K562 (cell line): ENCODE results near the gene LAIR2. TPM values are rescaled to one million over a fixed set of nuclear protein-coding genes. Genes with fewer than 3 reads are reported as not detected.

Source experiments
- ATAC-seq: fragments of 200-7000 bp; cut with Tn5 transposase; 3 replicates; pipeline ENCODE4 v1.9.1; 2020; ENCODE audit warnings: moderate library complexity
- BruUV-seq: library from RNA; stranded (reverse); fragments of 400-500 nt; replicated peaks from 2 replicates; lab custom pipeline; 2021; lab: Mats Ljungman, UMichigan
- CTCF ChIA-PET: fragments of 300-600 bp; formaldehyde crosslinking; extraction: SDS; loops from one replicate; lab custom pipeline; 2021; ENCODE audit warnings: low intra/inter-chr PET ratio; lab: Yijun Ruan, JAX
- POLR2A ChIA-PET: fragments of 300-600, 350-650 bp; sonication (Branson Sonifier 250); formaldehyde crosslinking; extraction: SDS; loops from one replicate; lab custom pipeline; 2021; ENCODE audit warnings: antibody characterized with exemption, inconsistent platforms; lab: Yijun Ruan, JAX
- DNase-seq, 4 experiments: peaks; one replicate each; pipeline versions ENCODE4 v3.0.0 to v3.0.0-alpha.2; 2011 to 2018; ENCODE audit warnings: low spot score in 3 of 4, mixed read lengths in 3 of 4; ENCODE audit errors: extremely low read depth in 1 of 4
- FAIRE-seq: peaks from 2 replicates; lab custom pipeline; 2011; peaks lifted over from hg19 to GRCh38; lab: Jason Lieb, UNC
- H2AFZ ChIP-seq: 2 replicates; pipeline ENCODE4 v1.6.0; 2011; ENCODE audit warnings: low read depth, low read length, control low read depth, inconsistent platforms
- H3K27ac ChIP-seq: fragments of 200-600 bp; 3 replicates; pipeline ENCODE4 v1.8.0; 2011; ENCODE audit warnings: low read depth, mild to moderate bottlenecking, control low read depth, inconsistent platforms, low read length, moderate library complexity, mixed read lengths; ENCODE audit errors: extremely low read depth
- H3K27me3 ChIP-seq, 2 experiments: fragments of 300-600 bp in 1 of 2; 2 replicates in 1 of 2; 3 replicates in 1 of 2; pipeline versions ENCODE4 v1.6.0 to v1.8.0; 2011; ENCODE audit warnings: inconsistent platforms in 2 of 2, low read length in 2 of 2, mild to moderate bottlenecking in 1 of 2, mixed read lengths in 1 of 2, moderate library complexity in 1 of 2; ENCODE audit not compliant: control insufficient read depth in 2 of 2, insufficient read depth in 2 of 2
- H3K36me3 ChIP-seq: fragments of 300-600 bp; 3 replicates; pipeline ENCODE4 v1.8.0; 2011; ENCODE audit warnings: mild to moderate bottlenecking, low read length, inconsistent platforms; ENCODE audit not compliant: control insufficient read depth, insufficient read depth
- H3K4me1 ChIP-seq, 2 experiments: fragments of 200-600 bp in 1 of 2; replicated peaks in 1 of 2; 2 replicates in 1 of 2; 3 replicates in 1 of 2; pipeline versions ENCODE4 v1.5.1 to v1.8.0; 2011; ENCODE audit warnings: inconsistent platforms in 2 of 2, low read length in 2 of 2, mild to moderate bottlenecking in 1 of 2, mixed read lengths in 1 of 2, moderate library complexity in 1 of 2; ENCODE audit not compliant: control insufficient read depth in 2 of 2, insufficient read depth in 2 of 2
- H3K4me2 ChIP-seq: 2 replicates; pipeline ENCODE4 v1.6.1; 2011; ENCODE audit warnings: low read length, control low read depth, inconsistent platforms, mixed read lengths; ENCODE audit not compliant: insufficient read depth
- H3K4me3 ChIP-seq: fragments of 200-600 bp; sonication (generic), shearing (Covaris generic); 2 replicates; pipeline ENCODE4 v1.5.1; 2016; ENCODE audit warnings: control low read depth, inconsistent platforms
- H3K79me2 ChIP-seq: fragments of 200-600 bp; 3 replicates; pipeline ENCODE4 v1.8.0; 2011; ENCODE audit warnings: low read length, inconsistent platforms; ENCODE audit not compliant: control insufficient read depth, insufficient read depth
- H3K9ac ChIP-seq, 2 experiments: 2 replicates each; pipeline versions ENCODE4 v1.6.0 to v1.6.1; 2011; ENCODE audit warnings: low read depth in 2 of 2, low read length in 2 of 2, control low read depth in 1 of 2, inconsistent platforms in 1 of 2, mild to moderate bottlenecking in 1 of 2, mixed read lengths in 1 of 2; ENCODE audit not compliant: insufficient read depth in 1 of 2
- H3K9me1 ChIP-seq: one replicate; pipeline ENCODE4 v1.6.0; 2011; ENCODE audit warnings: inconsistent platforms, mild to moderate bottlenecking, low read length, moderate library complexity; ENCODE audit not compliant: control insufficient read depth, insufficient read depth
- H3K9me3 ChIP-seq: replicated peaks from 2 replicates; pipeline ENCODE4 v1.5.1; 2011; ENCODE audit warnings: low read depth, low read length, inconsistent platforms; ENCODE audit not compliant: control insufficient read depth, insufficient read depth
- H4K20me1 ChIP-seq: replicated peaks from 2 replicates; pipeline ENCODE4 v1.6.1; 2011; ENCODE audit warnings: low read length, inconsistent platforms, mixed read lengths; ENCODE audit not compliant: control insufficient read depth, insufficient read depth
- COPS2 ChIP-seq: fragments of 450-650 bp; conservative IDR thresholded peaks from 2 replicates; pipeline ENCODE4 v1.6.1; 2016; ENCODE audit warnings: mild to moderate bottlenecking, moderate library complexity
- CREB5 ChIP-seq: fragments of 250-450 bp; sonication (Bioruptor Pico); IDR thresholded peaks from 2 replicates; pipeline ENCODE4 v1.5.0; 2020; ENCODE audit warnings: mild to moderate bottlenecking
- DLX4 ChIP-seq: fragments of 250-450 bp; sonication (Bioruptor Pico); IDR thresholded peaks from 2 replicates; pipeline ENCODE4 v1.6.1; 2021; ENCODE audit warnings: mild to moderate bottlenecking
- HMGN3 ChIP-seq: IDR thresholded peaks from 2 replicates; pipeline ENCODE4 v1.6.1; 2011; ENCODE audit warnings: borderline replicate concordance, low read depth, mild to moderate bottlenecking, mixed read lengths, low read length; ENCODE audit not compliant: insufficient read length; ENCODE audit errors: extremely low read depth
- NR0B1 ChIP-seq: fragments of 450-650 bp; IDR thresholded peaks from one replicate; pipeline ENCODE4 v1.6.1; 2018; ENCODE audit warnings: mild to moderate bottlenecking, moderate library complexity; ENCODE audit not compliant: partially characterized antibody
- TEAD4 ChIP-seq, 2 experiments: sonication (generic) in 1 of 2; formaldehyde crosslinking in 1 of 2; IDR thresholded peaks; 2 replicates each; pipeline versions ENCODE4 v1.6.1 to v1.8.0; 2012 to 2022; ENCODE audit warnings: borderline replicate concordance in 1 of 2, inconsistent platforms in 1 of 2, low read length in 1 of 2, mild to moderate bottlenecking in 1 of 2, missing genetic modification reagents in 1 of 2
- U2AF1 ChIP-seq: fragments of 200-400 bp; formaldehyde crosslinking; optimal IDR thresholded peaks from 2 replicates; pipeline ENCODE3; 2017; ENCODE audit warnings: mild to moderate bottlenecking, low read depth, low read length, moderate library complexity
- ZMIZ1 ChIP-seq, 2 experiments: fragments of 150-350 bp in 1 of 2; IDR thresholded peaks; 2 replicates each; pipeline ENCODE4 v1.6.1; 2012 to 2016; ENCODE audit warnings: low read depth in 2 of 2, low read length in 2 of 2, mild to moderate bottlenecking in 1 of 2, moderate library complexity in 1 of 2
- ZNF232 ChIP-seq: sonication (generic); formaldehyde crosslinking; IDR thresholded peaks from 2 replicates; pipeline ENCODE4 v1.8.0; 2022; ENCODE audit warnings: mild to moderate bottlenecking, missing genetic modification reagents
- WGBS: fragments of 100-300 bp; shearing (Covaris generic); methylation state at CpG from one replicate; pipeline ENCODE4 v1.1.6; 2016; ENCODE audit warnings: low coverage, mixed read lengths; ENCODE audit not compliant: insufficient coverage; ENCODE audit errors: missing lambda C conversion rate; 5-methylcytosine and 5-hydroxymethylcytosine counted together
- in situ Hi-C: fragments of 300-500 bp; cut with MboI; formaldehyde crosslinking; loops from 4 replicates; pipeline ENCODE4 v1.15.0; 2018; ENCODE audit warnings: inconsistent platforms, mixed read lengths
- intact Hi-C: fragments of 100-400 bp; cut with micrococcal nuclease; formaldehyde crosslinking; loops from 2 replicates; pipeline ENCODE4 v1.14.2; 2022
- polyA plus RNA-seq, 8 experiments: library from polyadenylated mRNA; depleted of rRNA in 4 of 8; stranded (reverse) in 5 of 8; unstranded in 3 of 8; fragments of >200 nt; fragmentation: Nextera tagmentation in 2 of 8; fragmentation: Illumina TruSeq in 1 of 8; extraction: Ambion mirVana in 2 of 8; extraction: Trizol in 1 of 8; gene quantifications; 2 replicates each; pipeline versions ENCODE4 v1.2.1 to v1.2.3, GENCODE V29; 2011 to 2014; ENCODE audit warnings: inconsistent platforms in 1 of 8, missing spikeins in 1 of 8
- total RNA-seq, 7 experiments: library from RNA; depleted of rRNA in 6 of 7; stranded (reverse); fragments of >200 nt in 6 of 7; fragmentation: Illumina TruSeq in 2 of 7; extraction: Trizol in 2 of 7; gene quantifications; 2 replicates each; pipeline versions ENCODE4 v1.2.1 to v1.2.3, GENCODE V29; 2011 to 2021; ENCODE audit warnings: low replicate concordance in 1 of 7
- TF ChIP-seq, protein P1 (sequence below): fragments of 250-450 bp; sonication (Bioruptor Pico); IDR thresholded peaks from 2 replicates; pipeline ENCODE4 v1.4.0; 2020; ENCODE audit warnings: mild to moderate bottlenecking, moderate library complexity

LAIR2 gene
- total and polyA plus RNA-seq, 9 of the 15 experiments (the other 6 are each of a cell fraction or from before 2014, with no cell fraction given) = not detected

GRCh38 chr19:54473892-54474372 is 28.7 kb upstream of the LAIR2 start:
- H3K27me3 ChIP-seq = peaks cover 13 to 42% of the 10 kb centered on the region in 2 experiments
- H3K9me1 ChIP-seq = no peaks in the 10 kb centered on the region
- H2AFZ ChIP-seq = no peak overlapping the region
- intact Hi-C loops (no loop called here), in situ Hi-C loops (no loop called here)
- H3K4me3 ChIP-seq = no peak overlapping the region
- DNase-seq = no peak
- no peak for ATAC-seq
- no peaks in the 10 kb centered on the region for H3K79me2 ChIP-seq
- H3K9me3 ChIP-seq = no peaks in the 10 kb centered on the region
- ChIA-PET POLR2A (interaction anchor here (0.5 to 1.2 kb wide), 4 partner anchors 10 to 847 kb away, joined by 3 to 15 read pairs (median 4); partner anchors contain the start of gene LENG9), CTCF (no interaction called here)
- no peaks in the 10 kb centered on the region for H3K36me3 ChIP-seq
- FAIRE-seq = no peak
- H4K20me1 ChIP-seq = 0 out of 2 replicates have a peak, but pooled peaks cover 5% of the 10 kb centered on the region
- H3K27ac ChIP-seq = no peak overlapping the region
- no TSS peak for BruUV-seq
- H3K4me1 ChIP-seq = peaks cover 0 to 20% of the 10 kb centered on the region in 2 experiments; a peak in 2 of 5 replicates
- WGBS = 8% methylated on average over 6 of the region's 6 CpGs
- H3K4me2 ChIP-seq = no peak overlapping the region
- 0 out of 4 replicates have a peak overlapping the region, but pooled peaks of 1 of the 2 experiments have one; percentile 13 for H3K9ac ChIP-seq
- no peak for TF ChIP-seq TEAD4 (IDR thresholded peaks at IDR 0.05; ENCODE audit: low read length)
- no peak for TF ChIP-seq TEAD4 (CRISPR knock-in tag; IDR thresholded peaks at IDR 0.05; ENCODE audit: borderline replicate concordance)
- TF ChIP-seq, protein P1, sequence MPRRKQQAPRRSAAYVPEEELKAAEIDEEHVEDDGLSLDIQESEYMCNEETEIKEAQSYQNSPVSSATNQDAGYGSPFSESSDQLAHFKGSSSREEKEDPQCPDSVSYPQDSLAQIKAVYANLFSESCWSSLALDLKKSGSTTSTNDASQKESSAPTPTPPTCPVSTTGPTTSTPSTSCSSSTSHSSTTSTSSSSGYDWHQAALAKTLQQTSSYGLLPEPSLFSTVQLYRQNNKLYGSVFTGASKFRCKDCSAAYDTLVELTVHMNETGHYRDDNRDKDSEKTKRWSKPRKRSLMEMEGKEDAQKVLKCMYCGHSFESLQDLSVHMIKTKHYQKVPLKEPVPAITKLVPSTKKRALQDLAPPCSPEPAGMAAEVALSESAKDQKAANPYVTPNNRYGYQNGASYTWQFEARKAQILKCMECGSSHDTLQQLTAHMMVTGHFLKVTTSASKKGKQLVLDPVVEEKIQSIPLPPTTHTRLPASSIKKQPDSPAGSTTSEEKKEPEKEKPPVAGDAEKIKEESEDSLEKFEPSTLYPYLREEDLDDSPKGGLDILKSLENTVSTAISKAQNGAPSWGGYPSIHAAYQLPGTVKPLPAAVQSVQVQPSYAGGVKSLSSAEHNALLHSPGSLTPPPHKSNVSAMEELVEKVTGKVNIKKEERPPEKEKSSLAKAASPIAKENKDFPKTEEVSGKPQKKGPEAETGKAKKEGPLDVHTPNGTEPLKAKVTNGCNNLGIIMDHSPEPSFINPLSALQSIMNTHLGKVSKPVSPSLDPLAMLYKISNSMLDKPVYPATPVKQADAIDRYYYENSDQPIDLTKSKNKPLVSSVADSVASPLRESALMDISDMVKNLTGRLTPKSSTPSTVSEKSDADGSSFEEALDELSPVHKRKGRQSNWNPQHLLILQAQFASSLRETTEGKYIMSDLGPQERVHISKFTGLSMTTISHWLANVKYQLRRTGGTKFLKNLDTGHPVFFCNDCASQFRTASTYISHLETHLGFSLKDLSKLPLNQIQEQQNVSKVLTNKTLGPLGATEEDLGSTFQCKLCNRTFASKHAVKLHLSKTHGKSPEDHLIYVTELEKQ (CRISPR knock-in tag) = no peak
- TF ChIP-seq DLX4 = no peak
- TF ChIP-seq U2AF1 = no peak
- TF ChIP-seq HMGN3 = no peak
- no peak for TF ChIP-seq ZNF232 (CRISPR knock-in tag)
- TF ChIP-seq CREB5 = no peak
- TF ChIP-seq ZMIZ1 (IDR thresholded peaks at IDR 0.05; ENCODE audit: low read depth in 2 of 2, low read length in 2 of 2) = no peak
- TF ChIP-seq COPS2 = no peak
- TF ChIP-seq NR0B1 = no peak
